Liver (tissue), 9 donors: Measurements from ENCODE around the gene CLPTM1L. TPM values are rescaled to one million over a fixed set of nuclear protein-coding genes. Genes with fewer than 3 reads are reported as not detected.

Source experiments
- DNase-seq: peaks from one replicate; pipeline ENCODE4 v3.0.0-alpha.2; 2017; ENCODE audit warnings: low spot score
- H3K27ac ChIP-seq, 2 donors: one replicate each; pipeline ENCODE4 v1.7.0; 2013; ENCODE audit warnings: inconsistent platforms in 2 of 2, low read length in 2 of 2, control low read depth in 1 of 2, low read depth in 1 of 2, mild to moderate bottlenecking in 1 of 2
- H3K27me3 ChIP-seq, 4 donors: one replicate each; pipeline versions ENCODE4 v1.6.1 to v1.7.0; 2013; ENCODE audit warnings: low read length in 3 of 4, inconsistent platforms in 1 of 4, mild to moderate bottlenecking in 1 of 4, moderate library complexity in 1 of 4; ENCODE audit not compliant: control insufficient read depth in 4 of 4, insufficient read depth in 4 of 4
- H3K36me3 ChIP-seq, 4 donors: one replicate each; pipeline versions ENCODE4 v1.6.1 to v1.7.0; 2013; ENCODE audit warnings: low read length in 3 of 4, mild to moderate bottlenecking in 3 of 4, low read depth in 1 of 4, moderate library complexity in 1 of 4; ENCODE audit not compliant: control insufficient read depth in 4 of 4, insufficient read depth in 3 of 4
- H3K4me1 ChIP-seq, 4 donors: one replicate each; pipeline versions ENCODE4 v1.6.1 to v1.7.0; 2013; ENCODE audit warnings: low read length in 3 of 4, mild to moderate bottlenecking in 3 of 4, moderate library complexity in 1 of 4; ENCODE audit not compliant: control insufficient read depth in 4 of 4, insufficient read depth in 4 of 4
- H3K4me3 ChIP-seq, 3 donors: one replicate each; pipeline versions ENCODE4 v1.6.1 to v1.7.0; 2013; ENCODE audit warnings: low read length in 3 of 3, control low read depth in 1 of 3, low read depth in 1 of 3, mild to moderate bottlenecking in 1 of 3
- H3K9ac ChIP-seq, 2 donors: one replicate each; pipeline ENCODE4 v1.7.0; 2013; ENCODE audit warnings: low read length in 2 of 2, mild to moderate bottlenecking in 2 of 2, moderate library complexity in 2 of 2, control low read depth in 1 of 2, low read depth in 1 of 2
- H3K9me3 ChIP-seq, 4 donors: one replicate each; pipeline versions ENCODE4 v1.6.1 to v1.7.0; 2013; ENCODE audit warnings: low read length in 3 of 4; ENCODE audit not compliant: control insufficient read depth in 4 of 4
- EGR1 ChIP-seq, 2 donors: IDR thresholded peaks; 2 replicates each; pipeline ENCODE4 v1.6.1; 2016 to 2018; ENCODE audit warnings: antibody characterized with exemption in 2 of 2, low read depth in 2 of 2
- FOXA1 ChIP-seq: IDR thresholded peaks from 2 replicates; pipeline ENCODE4 v1.6.1; 2016; ENCODE audit warnings: antibody characterized with exemption
- FOXA2 ChIP-seq: IDR thresholded peaks from 2 replicates; pipeline ENCODE4 v1.6.1; 2016; ENCODE audit warnings: antibody characterized with exemption
- HNF4A ChIP-seq, 2 donors: conservative IDR thresholded peaks; 2 replicates each; pipeline ENCODE4 v1.6.1; 2016; ENCODE audit warnings: antibody characterized with exemption in 2 of 2, mild to moderate bottlenecking in 2 of 2
- MAX ChIP-seq: IDR thresholded peaks from 2 replicates; pipeline ENCODE4 v1.6.1; 2016; ENCODE audit warnings: antibody characterized with exemption
- NR2F2 ChIP-seq: IDR thresholded peaks from 2 replicates; pipeline ENCODE4 v1.6.1; 2016; ENCODE audit warnings: antibody characterized with exemption
- RAD21 ChIP-seq, 2 donors: IDR thresholded peaks; 2 replicates each; pipeline ENCODE4 v1.6.1; 2016; ENCODE audit warnings: antibody characterized with exemption in 2 of 2, mild to moderate bottlenecking in 2 of 2
- SP1 ChIP-seq: IDR thresholded peaks from 2 replicates; pipeline ENCODE4 v1.6.1; 2018; ENCODE audit warnings: antibody characterized with exemption, mild to moderate bottlenecking
- YY1 ChIP-seq: IDR thresholded peaks from 2 replicates; pipeline ENCODE4 v1.6.1; 2016; ENCODE audit warnings: antibody characterized with exemption, mild to moderate bottlenecking
- ZBTB33 ChIP-seq: IDR thresholded peaks from 2 replicates; pipeline ENCODE4 v1.6.1; 2016; ENCODE audit warnings: antibody characterized with exemption
- WGBS: extraction: QIAGEN DNeasy Blood & Tissue Kit; methylation state at CpG from one replicate; pipeline ENCODE4 v1.1.7; 2013; 5-methylcytosine and 5-hydroxymethylcytosine counted together
- polyA plus RNA-seq, 2 donors: library from polyadenylated mRNA; stranded (reverse) in 1 of 2; unstranded in 1 of 2; fragments of 200-250 nt in 1 of 2; fragments of >200 nt in 1 of 2; fragmentation: Nextera tagmentation in 1 of 2; extraction: Ambion mirVana in 1 of 2; gene quantifications; one replicate each; pipeline versions ENCODE4 v1.2.1 to v1.2.3, GENCODE V29; 2013 to 2015
- total RNA-seq, 2 donors: library from RNA; depleted of rRNA; stranded (reverse); fragments of >200 nt; gene quantifications; one replicate each; pipeline ENCODE4 v1.2.3, GENCODE V29; 2014
- donor health status: healthy.
- donor health status: healthy.
- donor health status: healthy.
- donor health status: healthy.
- donor health status: healthy.

The CLPTM1L gene
- total and polyA plus RNA-seq, 4 donors: 69.2 to 255 (median 146) TPM

- H3K4me1 ChIP-seq: peaks cover 7 to 17% (median 15%) of the 10 kb centered on the region in 4 donors
- no peak overlapping the region for H3K4me3 ChIP-seq
- no peak overlapping the region for H3K27ac ChIP-seq
- TF ChIP-seq RAD21 (IDR thresholded peaks at IDR 0.05): no peak
- H3K9me3 ChIP-seq: no peaks in the 10 kb centered on the region
- H3K36me3 ChIP-seq: peaks cover 7 to 28% (median 14%) of the 10 kb centered on the region in 4 donors
- 67% methylated on average over 13 of the region's 13 CpGs for WGBS
- H3K27me3 ChIP-seq: no peaks in the 10 kb centered on the region
- no peak for DNase-seq
- H3K9ac ChIP-seq: no peak overlapping the region
These were observed 29.7 kb downstream of the CLPTM1L start for GRCh38 chr5:1315018-1315708.

- H3K4me3 ChIP-seq: no peak overlapping the region
- peaks cover 7 to 17% (median 15%) of the 10 kb centered on the region in 4 donors for H3K4me1 ChIP-seq
- no peak for DNase-seq
- 98% methylated on average over 13 of the region's 13 CpGs for WGBS
- no peaks in the 10 kb centered on the region for H3K9me3 ChIP-seq
- H3K36me3 ChIP-seq: peaks cover 4 to 22% (median 9%) of the 10 kb centered on the region in 4 donors
- no peak for TF ChIP-seq MAX
- H3K27me3 ChIP-seq: no peaks in the 10 kb centered on the region
- H3K27ac ChIP-seq: no peak overlapping the region
- H3K9ac ChIP-seq: no peak overlapping the region
These were observed 30.3 kb downstream of the CLPTM1L start for GRCh38 chr5:1314564-1314982.

GRCh38 chr5:1312993-1313833 lies 31.7 kb downstream of the CLPTM1L start:
- H3K27ac ChIP-seq: no peak overlapping the region

GRCh38 chr5:1312206-1312605 lies 32.7 kb downstream of the CLPTM1L start:
- Histone ChIP-seq H3K9ac (no peak overlapping the region), H3K36me3 (no peaks in the 10 kb centered on the region), H3K27ac (no peak overlapping the region), H3K4me3 (no peak overlapping the region), H3K27me3 (no peaks in the 10 kb centered on the region), H3K4me1 (peaks cover 7 to 17% (median 15%) of the 10 kb centered on the region in 4 donors), H3K9me3 (no peaks in the 10 kb centered on the region)
- no peak for DNase-seq
- TF ChIP-seq NR2F2 (no peak), HNF4A (conservative IDR thresholded peaks at IDR 0.05) (no peak), SP1 (no peak), ZBTB33 (no peak), FOXA1 (no peak)
- 92% methylated on average over 7 of the region's 7 CpGs for WGBS

More at GRCh38 chr5:1312993-1313833, 31.7 kb downstream of the CLPTM1L start:
- no peak for DNase-seq
- no peak overlapping the region for H3K4me3 ChIP-seq
- no peaks in the 10 kb centered on the region for H3K9me3 ChIP-seq
- WGBS: 79% methylated on average over 25 of the region's 25 CpGs
- peaks cover 7 to 17% (median 15%) of the 10 kb centered on the region in 4 donors for H3K4me1 ChIP-seq
- peaks cover 0 to 8% (median 6%) of the 10 kb centered on the region in 4 donors for H3K36me3 ChIP-seq
- no peak for TF ChIP-seq RAD21 (IDR thresholded peaks at IDR 0.05)
- TF ChIP-seq EGR1 (IDR thresholded peaks at IDR 0.05; ENCODE audit: low read depth in 2 of 2): no peak
- TF ChIP-seq SP1: no peak
- TF ChIP-seq YY1: no peak
- no peak for TF ChIP-seq FOXA2
- no peak for TF ChIP-seq ZBTB33
- no peak overlapping the region for H3K9ac ChIP-seq
- no peaks in the 10 kb centered on the region for H3K27me3 ChIP-seq
